HepG2 (cell line): ENCODE results near the gene GPSM1. TPM values are rescaled to one million over a fixed set of nuclear protein-coding genes. Genes with fewer than 3 reads are reported as not detected.

Source experiments
- HDAC2 ChIP-seq: sonication (generic); formaldehyde crosslinking; IDR thresholded peaks from 2 replicates; pipeline ENCODE4 v1.4.0; 2020; ENCODE audit warnings: missing genetic modification reagents
- HNRNPL ChIP-seq: fragments of 200-400 bp; formaldehyde crosslinking; IDR thresholded peaks from 2 replicates; pipeline ENCODE4 v1.6.1; 2017; ENCODE audit warnings: mild to moderate bottlenecking, low read depth, low read length
- MYNN ChIP-seq: sonication (generic); formaldehyde crosslinking; IDR thresholded peaks from 2 replicates; pipeline ENCODE4 v1.4.0; 2020; ENCODE audit warnings: mild to moderate bottlenecking, low read depth, missing genetic modification reagents
- NR2C2 ChIP-seq: sonication (generic); formaldehyde crosslinking; IDR thresholded peaks from 2 replicates; pipeline ENCODE4 v1.4.0; 2020; ENCODE audit warnings: missing genetic modification reagents, mild to moderate bottlenecking, moderate library complexity, borderline replicate concordance
- SMAD9 ChIP-seq: sonication (generic); formaldehyde crosslinking; IDR thresholded peaks from 2 replicates; pipeline ENCODE4 v1.5.1; 2020; ENCODE audit warnings: mild to moderate bottlenecking, missing genetic modification reagents
- TP53 ChIP-seq: sonication (generic); formaldehyde crosslinking; conservative IDR thresholded peaks from 2 replicates; pipeline ENCODE4 v1.4.0; 2020; ENCODE audit warnings: missing genetic modification reagents
- TSC22D2 ChIP-seq: sonication (generic); formaldehyde crosslinking; IDR thresholded peaks from 2 replicates; pipeline ENCODE4 v1.5.1; 2020; ENCODE audit warnings: missing genetic modification reagents, mild to moderate bottlenecking, borderline replicate concordance
- YY1 ChIP-seq: IDR thresholded peaks from 2 replicates; pipeline ENCODE4 v1.6.1; 2011; ENCODE audit warnings: low read length, low read depth, moderate library complexity, mild to moderate bottlenecking; ENCODE audit not compliant: insufficient read depth, insufficient replicate concordance
- ZBTB20 ChIP-seq: sonication (generic); formaldehyde crosslinking; IDR thresholded peaks from 2 replicates; pipeline ENCODE4 v1.8.1; 2023; ENCODE audit warnings: missing genetic modification reagents, low read depth, mild to moderate bottlenecking, borderline replicate concordance
- ZNF343 ChIP-seq: sonication (generic); formaldehyde crosslinking; IDR thresholded peaks from 2 replicates; pipeline ENCODE4 v1.4.0; 2020; ENCODE audit warnings: mild to moderate bottlenecking, missing genetic modification reagents
- ZNF567 ChIP-seq: sonication (generic); formaldehyde crosslinking; IDR thresholded peaks from 2 replicates; pipeline ENCODE4 v1.8.1; 2023; ENCODE audit warnings: mild to moderate bottlenecking, missing genetic modification reagents, borderline replicate concordance
- ZNF749 ChIP-seq: sonication (generic); formaldehyde crosslinking; IDR thresholded peaks from 2 replicates; pipeline ENCODE4 v1.8.0; 2022; ENCODE audit warnings: mild to moderate bottlenecking, missing genetic modification reagents, moderate library complexity, borderline replicate concordance
- polyA plus RNA-seq, 8 experiments: library from polyadenylated mRNA; depleted of rRNA in 3 of 8; stranded (reverse) in 7 of 8; unstranded in 1 of 8; fragments of >200 nt; fragmentation: Illumina TruSeq in 4 of 8; extraction: Trizol in 4 of 8; gene quantifications; 2 replicates each; pipeline versions ENCODE4 v1.2.1 to v1.2.3, GENCODE V29; 2011 to 2016; ENCODE audit warnings: low read depth in 4 of 8, missing spikeins in 1 of 8, mixed read lengths in 1 of 8; ENCODE audit not compliant: insufficient read depth in 1 of 8
- total RNA-seq, 5 experiments: library from RNA; depleted of rRNA; stranded (reverse); fragments of >200 nt; fragmentation: Illumina TruSeq; extraction: Trizol; gene quantifications; 2 replicates each; pipeline ENCODE4 v1.2.3, GENCODE V29; 2016; ENCODE audit warnings: low read depth in 1 of 5
- TF ChIP-seq, protein P1 (sequence below): sonication (generic); formaldehyde crosslinking; IDR thresholded peaks from 2 replicates; pipeline ENCODE4 v1.4.0; 2020; ENCODE audit warnings: missing genetic modification reagents
- TF ChIP-seq, protein P2 (sequence below): sonication (generic); IDR thresholded peaks from 2 replicates; pipeline ENCODE4 v1.6.1; 2016; ENCODE audit warnings: low read depth, borderline replicate concordance
- TF ChIP-seq, protein P3 (sequence below): sonication (generic); formaldehyde crosslinking; IDR thresholded peaks from 2 replicates; pipeline ENCODE4 v1.4.0; 2020; ENCODE audit warnings: mild to moderate bottlenecking, missing genetic modification reagents
- TF ChIP-seq, protein P4 (sequence below): sonication (generic); formaldehyde crosslinking; IDR thresholded peaks from 2 replicates; pipeline ENCODE4 v1.4.0; 2020; ENCODE audit warnings: missing genetic modification reagents, mild to moderate bottlenecking, borderline replicate concordance
- TF ChIP-seq, protein P5 (sequence below): sonication (generic); formaldehyde crosslinking; IDR thresholded peaks from 2 replicates; pipeline ENCODE4 v1.9.0; 2022; ENCODE audit warnings: low read depth, missing genetic modification reagents

Gene GPSM1
- total and polyA plus RNA-seq, 2 of the 13 experiments (the other 11 are each of a cell fraction or from before 2014, with no cell fraction given), result 1.0 to 2.4 TPM

DNA sequence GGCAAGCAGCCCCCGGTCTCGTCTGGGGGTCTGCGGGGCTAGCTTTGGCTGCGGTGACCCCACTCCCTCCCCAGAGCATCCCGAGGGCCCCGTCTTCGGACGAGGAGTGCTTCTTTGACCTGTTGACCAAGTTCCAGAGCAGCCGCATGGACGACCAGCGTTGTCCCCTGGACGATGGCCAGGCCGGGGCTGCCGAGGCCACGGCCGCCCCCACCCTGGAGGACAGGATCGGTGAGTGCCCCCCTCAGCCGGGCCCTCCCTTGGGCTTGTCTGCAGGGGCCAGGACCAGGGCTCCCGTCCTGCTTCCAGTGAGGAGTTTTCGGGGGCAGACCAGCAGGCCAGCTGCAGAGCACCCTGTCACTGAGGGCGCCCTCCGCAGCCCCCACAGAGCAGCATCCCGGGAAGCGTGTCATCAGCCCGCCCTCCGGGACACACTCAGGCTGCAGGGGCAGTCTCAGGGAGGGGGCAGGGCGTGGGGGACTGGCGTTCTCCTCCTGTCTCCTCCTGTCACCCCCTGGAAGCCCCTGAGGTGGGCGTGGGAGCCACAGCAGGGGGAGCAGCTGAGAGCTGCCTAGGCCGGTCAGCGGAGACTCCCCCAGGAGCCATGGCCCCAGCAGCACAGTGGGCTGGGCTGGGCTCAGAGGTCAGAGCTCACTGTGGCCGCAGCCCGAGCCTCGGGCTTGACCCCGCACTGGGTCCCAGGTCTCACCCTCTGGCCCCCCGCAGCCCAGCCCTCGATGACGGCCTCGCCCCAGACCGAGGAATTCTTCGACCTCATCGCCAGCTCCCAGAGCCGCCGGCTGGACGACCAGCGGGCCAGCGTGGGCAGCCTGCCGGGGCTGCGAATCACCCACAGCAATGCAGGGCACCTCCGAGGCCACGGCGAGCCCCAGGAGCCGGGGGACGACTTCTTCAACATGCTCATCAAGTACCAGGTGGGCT is 28.5 kb downstream of the GPSM1 start (continued):
- TF ChIP-seq, protein P1, sequence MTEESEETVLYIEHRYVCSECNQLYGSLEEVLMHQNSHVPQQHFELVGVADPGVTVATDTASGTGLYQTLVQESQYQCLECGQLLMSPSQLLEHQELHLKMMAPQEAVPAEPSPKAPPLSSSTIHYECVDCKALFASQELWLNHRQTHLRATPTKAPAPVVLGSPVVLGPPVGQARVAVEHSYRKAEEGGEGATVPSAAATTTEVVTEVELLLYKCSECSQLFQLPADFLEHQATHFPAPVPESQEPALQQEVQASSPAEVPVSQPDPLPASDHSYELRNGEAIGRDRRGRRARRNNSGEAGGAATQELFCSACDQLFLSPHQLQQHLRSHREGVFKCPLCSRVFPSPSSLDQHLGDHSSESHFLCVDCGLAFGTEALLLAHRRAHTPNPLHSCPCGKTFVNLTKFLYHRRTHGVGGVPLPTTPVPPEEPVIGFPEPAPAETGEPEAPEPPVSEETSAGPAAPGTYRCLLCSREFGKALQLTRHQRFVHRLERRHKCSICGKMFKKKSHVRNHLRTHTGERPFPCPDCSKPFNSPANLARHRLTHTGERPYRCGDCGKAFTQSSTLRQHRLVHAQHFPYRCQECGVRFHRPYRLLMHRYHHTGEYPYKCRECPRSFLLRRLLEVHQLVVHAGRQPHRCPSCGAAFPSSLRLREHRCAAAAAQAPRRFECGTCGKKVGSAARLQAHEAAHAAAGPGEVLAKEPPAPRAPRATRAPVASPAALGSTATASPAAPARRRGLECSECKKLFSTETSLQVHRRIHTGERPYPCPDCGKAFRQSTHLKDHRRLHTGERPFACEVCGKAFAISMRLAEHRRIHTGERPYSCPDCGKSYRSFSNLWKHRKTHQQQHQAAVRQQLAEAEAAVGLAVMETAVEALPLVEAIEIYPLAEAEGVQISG (CRISPR knock-in tag), result 0 out of 2 replicates have a peak, but pooled peaks have one; percentile 15
- TF ChIP-seq ZNF567 (CRISPR knock-in tag), result no peak
- TF ChIP-seq SMAD9, result no peak
- no peak for TF ChIP-seq TP53 (CRISPR knock-in tag)
- TF ChIP-seq, protein P2, sequence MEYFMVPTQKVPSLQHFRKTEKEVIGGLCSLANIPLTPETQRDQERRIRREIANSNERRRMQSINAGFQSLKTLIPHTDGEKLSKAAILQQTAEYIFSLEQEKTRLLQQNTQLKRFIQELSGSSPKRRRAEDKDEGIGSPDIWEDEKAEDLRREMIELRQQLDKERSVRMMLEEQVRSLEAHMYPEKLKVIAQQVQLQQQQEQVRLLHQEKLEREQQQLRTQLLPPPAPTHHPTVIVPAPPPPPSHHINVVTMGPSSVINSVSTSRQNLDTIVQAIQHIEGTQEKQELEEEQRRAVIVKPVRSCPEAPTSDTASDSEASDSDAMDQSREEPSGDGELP, result no peak
- TF ChIP-seq HNRNPL, result peak; percentile 60; the same call in 1 of the 2 replicates
- TF ChIP-seq NR2C2 (CRISPR knock-in tag), result 0 out of 2 replicates have a peak, but pooled peaks have one; percentile 17
- TF ChIP-seq, protein P3, sequence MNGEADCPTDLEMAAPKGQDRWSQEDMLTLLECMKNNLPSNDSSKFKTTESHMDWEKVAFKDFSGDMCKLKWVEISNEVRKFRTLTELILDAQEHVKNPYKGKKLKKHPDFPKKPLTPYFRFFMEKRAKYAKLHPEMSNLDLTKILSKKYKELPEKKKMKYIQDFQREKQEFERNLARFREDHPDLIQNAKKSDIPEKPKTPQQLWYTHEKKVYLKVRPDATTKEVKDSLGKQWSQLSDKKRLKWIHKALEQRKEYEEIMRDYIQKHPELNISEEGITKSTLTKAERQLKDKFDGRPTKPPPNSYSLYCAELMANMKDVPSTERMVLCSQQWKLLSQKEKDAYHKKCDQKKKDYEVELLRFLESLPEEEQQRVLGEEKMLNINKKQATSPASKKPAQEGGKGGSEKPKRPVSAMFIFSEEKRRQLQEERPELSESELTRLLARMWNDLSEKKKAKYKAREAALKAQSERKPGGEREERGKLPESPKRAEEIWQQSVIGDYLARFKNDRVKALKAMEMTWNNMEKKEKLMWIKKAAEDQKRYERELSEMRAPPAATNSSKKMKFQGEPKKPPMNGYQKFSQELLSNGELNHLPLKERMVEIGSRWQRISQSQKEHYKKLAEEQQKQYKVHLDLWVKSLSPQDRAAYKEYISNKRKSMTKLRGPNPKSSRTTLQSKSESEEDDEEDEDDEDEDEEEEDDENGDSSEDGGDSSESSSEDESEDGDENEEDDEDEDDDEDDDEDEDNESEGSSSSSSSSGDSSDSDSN (CRISPR knock-in tag), result peak; percentile 72
- TF ChIP-seq, protein P4, sequence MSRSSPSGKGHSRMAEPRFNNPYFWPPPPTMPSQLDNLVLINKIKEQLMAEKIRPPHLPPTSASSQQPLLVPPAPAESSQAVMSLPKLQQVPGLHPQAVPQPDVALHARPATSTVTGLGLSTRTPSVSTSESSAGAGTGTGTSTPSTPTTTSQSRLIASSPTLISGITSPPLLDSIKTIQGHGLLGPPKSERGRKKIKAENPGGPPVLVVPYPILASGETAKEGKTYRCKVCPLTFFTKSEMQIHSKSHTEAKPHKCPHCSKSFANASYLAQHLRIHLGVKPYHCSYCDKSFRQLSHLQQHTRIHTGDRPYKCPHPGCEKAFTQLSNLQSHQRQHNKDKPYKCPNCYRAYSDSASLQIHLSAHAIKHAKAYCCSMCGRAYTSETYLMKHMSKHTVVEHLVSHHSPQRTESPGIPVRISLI (CRISPR knock-in tag), result no peak
- TF ChIP-seq ZBTB20, result no peak
- no peak for TF ChIP-seq ZNF343
- TF ChIP-seq ZNF749 (CRISPR knock-in tag), result no peak
- TF ChIP-seq, protein P5, sequence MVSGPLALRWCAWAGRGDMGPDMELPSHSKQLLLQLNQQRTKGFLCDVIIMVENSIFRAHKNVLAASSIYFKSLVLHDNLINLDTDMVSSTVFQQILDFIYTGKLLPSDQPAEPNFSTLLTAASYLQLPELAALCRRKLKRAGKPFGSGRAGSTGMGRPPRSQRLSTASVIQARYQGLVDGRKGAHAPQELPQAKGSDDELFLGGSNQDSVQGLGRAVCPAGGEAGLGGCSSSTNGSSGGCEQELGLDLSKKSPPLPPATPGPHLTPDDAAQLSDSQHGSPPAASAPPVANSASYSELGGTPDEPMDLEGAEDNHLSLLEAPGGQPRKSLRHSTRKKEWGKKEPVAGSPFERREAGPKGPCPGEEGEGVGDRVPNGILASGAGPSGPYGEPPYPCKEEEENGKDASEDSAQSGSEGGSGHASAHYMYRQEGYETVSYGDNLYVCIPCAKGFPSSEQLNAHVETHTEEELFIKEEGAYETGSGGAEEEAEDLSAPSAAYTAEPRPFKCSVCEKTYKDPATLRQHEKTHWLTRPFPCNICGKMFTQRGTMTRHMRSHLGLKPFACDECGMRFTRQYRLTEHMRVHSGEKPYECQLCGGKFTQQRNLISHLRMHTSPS (CRISPR knock-in tag), result 0 out of 2 replicates have a peak, but pooled peaks have one; percentile 31
- no peak for TF ChIP-seq YY1
- no peak for TF ChIP-seq TSC22D2
- no peak for TF ChIP-seq MYNN
- no peak for TF ChIP-seq HDAC2
